GM19468 (cell line): Measurements from ENCODE around the gene IST1.

Source experiments
- ATAC-seq: cut with Tn5 transposase; IDR thresholded peaks from one replicate; pipeline ENCODE4 v1.9.1; 2021; ENCODE audit warnings: mild to moderate bottlenecking, moderate library complexity, moderate number of reproducible peaks; ENCODE audit not compliant: unreplicated experiment; ENCODE audit errors: extremely low read depth

Gene IST1

DNA sequence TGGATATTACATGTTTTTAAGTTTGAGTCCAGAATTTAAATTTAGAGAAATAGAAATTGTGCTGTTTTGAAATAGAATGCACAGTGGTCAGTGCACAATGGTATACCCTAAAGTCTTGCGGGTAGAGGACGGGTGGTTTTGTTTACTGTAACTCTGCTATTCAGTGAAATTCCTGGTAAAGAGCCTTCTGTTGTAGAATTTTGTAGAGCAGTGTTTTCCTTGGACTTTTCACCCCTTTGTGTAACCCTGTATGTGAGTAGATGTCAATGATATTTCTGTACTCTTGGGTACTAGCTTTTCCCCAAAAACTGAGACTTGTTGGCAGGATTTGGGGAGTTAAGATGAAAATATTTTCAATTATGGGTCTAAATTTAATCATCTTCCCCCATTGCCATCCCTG lies 19.5 kb downstream of the IST1 start:
- ATAC-seq, result no peak

DNA sequence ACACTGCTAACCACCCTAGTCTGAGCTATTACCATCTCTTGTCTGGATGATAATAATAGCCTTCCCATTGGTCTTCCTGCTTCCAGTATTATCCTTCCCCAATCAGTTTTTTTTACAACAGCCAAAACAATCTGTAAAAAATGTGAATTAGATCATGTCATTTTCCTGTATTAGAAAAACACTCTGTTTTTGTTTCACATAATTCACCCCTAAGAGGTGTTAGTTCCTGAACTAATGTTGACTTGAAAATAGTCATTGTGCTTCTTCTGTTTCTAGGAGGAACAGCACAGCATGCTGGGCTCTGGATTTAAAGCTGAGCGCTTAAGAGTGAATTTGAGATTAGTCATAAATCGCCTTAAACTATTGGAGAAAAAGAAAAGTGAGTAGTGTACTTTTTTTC lies 20.0 kb downstream of the IST1 start:
- ATAC-seq, result no peak

DNA sequence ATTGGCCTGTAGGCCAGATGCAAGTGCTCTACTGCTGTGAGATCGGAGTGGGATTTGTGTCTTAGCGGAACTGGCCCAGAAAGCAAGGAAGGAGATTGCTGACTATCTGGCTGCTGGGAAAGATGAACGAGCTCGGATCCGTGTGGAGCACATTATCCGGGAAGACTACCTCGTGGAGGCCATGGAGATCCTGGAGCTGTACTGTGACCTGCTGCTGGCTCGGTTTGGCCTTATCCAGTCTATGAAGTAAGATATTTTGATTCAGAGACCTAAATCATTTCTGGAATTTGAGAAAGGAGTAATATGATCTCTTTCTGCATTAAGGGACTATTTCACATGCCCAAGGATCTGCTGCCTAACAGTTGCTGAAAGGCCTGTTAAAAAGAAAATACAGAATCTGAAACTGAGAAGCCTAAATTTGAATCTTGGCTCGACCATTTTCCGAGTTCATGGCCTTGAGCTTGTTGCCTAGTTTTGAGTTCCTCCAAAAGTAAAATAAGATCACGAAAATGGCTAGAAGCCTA lies 21.1 kb downstream of the IST1 start:
- no peak for ATAC-seq

DNA sequence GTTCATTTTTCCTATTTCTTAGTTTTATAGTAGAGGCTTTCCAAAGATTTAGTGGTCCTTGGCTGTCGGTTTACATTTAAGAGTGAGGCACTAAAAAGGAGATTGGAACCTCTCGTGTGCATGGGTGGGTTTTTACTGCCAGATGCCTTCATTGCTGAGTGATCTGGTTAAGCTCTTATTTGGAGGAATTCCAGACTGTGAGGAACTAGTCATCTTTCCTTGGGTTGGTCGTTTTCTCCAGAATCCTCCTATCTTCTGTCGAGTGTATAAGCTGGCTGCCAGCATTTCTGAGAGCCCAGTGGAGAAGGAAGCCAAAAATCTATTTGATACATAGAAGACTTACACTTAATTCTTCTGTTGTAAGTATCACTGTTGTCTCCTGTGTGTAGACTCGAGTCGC lies 22.6 kb downstream of the IST1 start:
- ATAC-seq, result no peak

DNA sequence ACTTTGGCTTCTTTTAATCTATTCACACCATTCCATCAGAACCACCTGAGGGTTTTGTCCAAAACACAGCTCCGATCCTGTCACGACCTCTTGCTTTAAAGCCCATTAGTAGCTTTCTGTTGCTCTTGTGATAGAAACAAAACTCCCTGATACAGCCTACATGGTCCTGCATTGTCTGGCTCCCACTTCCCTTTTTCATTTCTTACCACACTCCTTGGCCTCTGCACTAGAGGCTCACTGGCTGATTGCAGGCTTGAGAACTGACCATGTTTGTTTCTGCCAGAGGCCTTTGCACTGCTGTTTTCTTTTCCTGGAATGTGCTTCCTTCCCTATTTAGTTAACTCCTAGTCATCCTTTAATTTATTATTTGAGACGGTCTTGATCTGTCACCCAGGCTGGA lies 23.7 kb downstream of the IST1 start:
- ATAC-seq, result peak; percentile 76

DNA sequence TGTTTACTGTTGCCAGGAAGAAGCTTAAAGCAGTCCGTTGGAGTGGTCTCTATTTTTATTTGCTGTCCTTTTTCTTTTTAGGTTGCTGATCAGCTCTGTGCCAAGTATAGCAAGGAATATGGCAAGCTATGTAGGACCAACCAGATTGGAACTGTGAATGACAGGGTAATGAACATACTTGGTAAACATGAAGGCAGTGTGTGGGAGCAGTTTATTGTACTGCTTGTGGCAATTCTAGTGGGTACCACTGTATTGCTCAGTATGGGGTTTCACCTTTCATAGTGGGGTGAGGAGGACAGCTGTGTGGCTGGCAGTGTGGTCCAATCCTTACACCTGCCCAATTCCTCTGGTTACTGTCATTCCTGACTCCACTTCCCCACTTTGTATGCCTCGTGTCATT lies 25.3 kb downstream of the IST1 start:
- no peak for ATAC-seq

DNA sequence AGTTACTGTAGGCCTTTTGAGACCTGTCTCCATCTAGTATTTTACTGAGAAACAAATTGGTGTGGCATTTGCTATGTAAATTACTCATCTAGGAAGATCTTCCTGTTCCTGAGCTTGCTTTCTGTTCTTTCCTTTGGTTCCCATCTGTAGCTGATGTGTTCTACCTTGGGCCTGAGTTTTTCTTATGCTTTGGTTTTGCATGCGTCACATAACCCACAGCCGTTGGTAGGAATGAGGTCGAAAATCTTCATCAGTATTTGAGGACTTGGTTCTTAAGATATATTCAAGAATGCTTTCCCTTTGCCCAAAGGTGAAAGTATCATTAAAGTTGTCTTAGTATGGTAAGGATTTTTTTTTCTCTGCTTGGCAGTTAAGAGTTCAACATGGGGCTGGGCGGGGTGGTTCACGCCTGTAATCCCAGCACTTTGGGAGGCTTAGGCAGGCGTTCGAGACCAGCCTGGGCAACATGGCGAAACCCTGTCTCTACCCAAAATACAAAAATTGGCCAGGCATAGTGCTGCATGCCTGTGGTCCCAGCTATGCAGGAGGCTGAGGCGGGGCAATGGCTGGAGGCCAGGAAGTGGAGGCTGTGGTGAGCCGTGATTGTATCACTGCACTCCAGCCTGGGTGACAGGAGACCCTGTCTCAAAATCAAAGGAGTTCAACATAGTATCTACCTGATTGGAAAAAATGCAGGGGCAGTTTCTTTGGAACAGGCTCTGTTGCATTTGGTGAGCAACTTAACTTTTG lies 28.8 kb downstream of the IST1 start:
- ATAC-seq, result no peak

DNA sequence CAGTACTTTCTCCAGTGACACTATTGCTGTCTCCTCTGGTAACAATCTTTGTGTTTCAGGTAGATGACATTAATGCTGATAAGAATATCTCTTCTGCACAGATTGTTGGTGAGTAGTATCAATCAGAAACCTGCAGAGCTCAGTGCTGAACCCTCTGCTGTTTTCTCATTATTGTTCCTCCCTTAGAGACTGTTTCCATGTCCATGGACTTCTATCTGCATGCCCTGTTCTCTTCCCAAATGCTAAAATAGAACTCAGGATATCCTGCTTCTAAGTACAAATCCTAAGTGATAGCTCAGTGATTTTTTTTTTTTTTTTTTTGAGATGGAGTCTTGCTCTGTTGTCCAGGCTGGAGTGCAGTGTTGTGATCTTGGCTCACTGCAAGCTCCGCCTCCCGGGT lies 29.4 kb downstream of the IST1 start:
- no peak for ATAC-seq

DNA sequence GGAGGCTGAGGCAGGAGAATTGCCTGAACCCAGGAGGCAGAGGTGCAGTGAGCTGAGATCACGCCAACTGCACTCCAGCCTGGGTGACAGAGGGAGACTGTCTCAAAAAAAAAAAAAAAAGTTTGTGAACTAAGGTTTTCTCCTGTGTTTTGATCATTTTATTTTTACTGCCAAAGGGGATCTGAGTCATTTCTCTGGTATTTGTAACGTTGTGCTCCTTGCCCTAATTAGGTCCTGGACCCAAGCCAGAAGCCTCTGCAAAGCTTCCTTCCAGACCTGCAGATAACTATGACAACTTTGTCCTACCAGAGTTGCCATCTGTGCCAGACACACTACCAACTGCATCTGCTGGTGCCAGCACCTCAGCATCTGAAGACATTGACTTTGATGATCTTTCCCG lies 32.1 kb downstream of the IST1 start:
- no peak for ATAC-seq

DNA sequence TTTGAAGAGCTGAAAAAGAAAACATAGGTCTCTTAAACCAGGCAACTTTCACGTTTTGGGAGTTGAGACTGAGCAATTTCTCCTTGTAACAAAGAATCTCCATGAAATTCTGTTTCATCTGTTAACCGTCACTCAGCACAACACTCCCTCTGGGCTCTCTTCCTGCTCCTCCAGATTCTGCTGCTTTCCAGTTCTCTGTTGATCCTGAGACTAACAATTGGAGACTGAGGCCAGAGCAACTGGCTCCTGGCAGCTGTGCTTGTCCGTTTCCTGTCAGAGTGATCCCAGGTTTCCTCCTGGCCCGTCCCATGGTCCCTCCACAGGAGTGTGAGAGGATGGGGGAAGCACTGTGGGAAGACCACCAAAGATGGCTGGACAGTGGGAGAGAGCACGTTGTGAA lies 32.5 kb downstream of the IST1 start:
- no peak for ATAC-seq

DNA sequence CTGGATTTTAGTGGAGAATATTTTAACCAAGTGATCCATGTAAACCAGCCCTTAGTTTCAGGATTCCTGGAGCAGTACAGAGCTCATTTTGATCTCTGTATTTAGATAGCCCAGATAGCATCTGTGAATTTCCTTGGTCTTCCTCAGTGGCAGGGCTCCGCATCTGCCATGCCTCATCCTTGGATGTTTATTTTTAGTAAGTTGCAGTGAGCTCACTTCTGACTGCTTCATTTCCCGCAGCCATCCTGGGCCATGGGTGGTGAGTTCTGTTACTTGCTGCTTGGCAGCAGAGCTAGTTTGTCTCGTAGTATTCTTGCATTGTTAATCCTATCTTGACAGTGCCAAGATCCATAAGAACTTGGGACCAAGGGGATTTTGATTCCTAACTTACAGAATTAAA lies 33.7 kb downstream of the IST1 start:
- ATAC-seq, result no peak

DNA sequence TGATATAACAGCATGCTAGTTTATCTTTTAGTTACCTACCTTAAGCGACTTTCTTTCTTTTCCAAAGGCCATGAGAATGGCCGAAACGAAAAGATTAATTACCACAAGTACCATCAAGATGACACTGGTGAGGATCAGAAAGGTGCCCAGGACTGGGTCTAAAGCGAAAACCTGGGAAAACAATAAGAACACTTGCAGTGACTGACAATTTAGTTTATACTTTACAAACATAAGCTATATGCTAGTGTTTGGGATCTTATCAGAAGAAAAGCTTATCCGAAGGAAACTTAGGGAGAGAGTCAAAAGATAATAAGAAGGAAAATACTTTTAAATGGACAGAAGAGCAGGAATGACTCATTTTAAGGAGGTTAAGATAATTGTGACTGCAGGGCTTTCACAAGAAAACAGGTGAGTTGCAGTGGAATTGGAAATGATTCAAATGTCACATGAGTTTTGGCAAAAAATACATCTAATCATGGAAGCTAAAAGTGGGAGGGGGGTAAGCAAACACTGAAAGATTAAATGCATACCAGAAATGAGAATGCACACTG lies 34.8 kb downstream of the IST1 start:
- ATAC-seq, result no peak

DNA sequence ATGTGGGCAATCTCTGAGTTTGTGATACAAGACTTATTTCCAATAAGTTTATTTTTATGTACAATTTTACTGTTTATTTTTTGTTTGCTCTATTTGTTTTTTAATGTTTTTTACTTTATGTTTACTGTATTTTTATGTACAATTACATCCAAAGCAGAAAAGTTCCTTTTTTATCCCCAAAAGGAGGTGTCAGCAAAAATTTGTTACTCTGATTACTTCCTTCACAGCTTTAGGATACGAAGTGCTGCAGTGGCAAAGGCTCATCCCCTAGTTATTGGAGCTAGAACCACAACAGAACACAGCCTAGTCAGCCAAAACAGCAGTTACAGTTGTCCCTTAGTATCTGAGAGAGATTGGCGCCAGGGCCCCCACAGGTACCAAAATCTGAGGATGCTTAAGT lies 35.7 kb downstream of the IST1 start:
- ATAC-seq, result no peak

DNA sequence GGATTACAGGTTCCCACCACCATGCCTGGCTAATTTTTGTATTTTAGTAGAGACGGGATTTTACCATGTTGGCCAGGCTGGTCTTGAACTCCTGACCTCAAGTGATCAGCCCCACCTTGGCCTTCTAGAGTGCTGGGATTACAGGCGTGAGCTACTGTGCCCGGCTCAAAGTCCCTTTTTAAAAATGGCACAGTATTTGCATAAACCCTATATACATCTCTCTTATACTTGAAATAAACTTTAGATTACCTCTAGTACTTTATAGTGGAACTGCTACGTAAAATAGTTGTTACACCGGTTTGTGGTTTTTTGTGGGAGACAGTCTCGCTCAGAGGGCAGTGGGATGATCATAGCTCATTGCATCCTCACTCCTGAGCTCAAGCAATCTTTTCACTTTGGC lies 36.3 kb downstream of the IST1 start:
- ATAC-seq, result no peak

DNA sequence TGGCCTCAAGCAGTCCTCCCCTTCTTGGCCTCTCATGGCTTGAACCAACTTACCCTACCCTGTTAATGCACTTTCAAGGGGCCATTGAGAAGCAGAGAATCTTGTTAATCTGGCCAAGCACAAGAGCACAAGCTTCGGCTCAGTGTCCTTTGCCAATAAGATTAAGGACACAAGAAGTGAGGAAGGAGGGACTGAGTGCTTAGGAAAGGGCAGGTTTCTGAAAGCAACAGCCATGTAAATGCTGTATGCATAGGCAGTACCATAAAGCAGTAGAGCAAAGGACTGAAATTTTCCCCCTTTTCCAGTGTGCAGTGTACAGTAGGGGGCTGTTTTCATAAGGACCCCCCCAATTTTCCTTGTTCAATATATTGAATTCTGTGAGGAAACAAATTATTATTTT lies 37.7 kb downstream of the IST1 start:
- no peak for ATAC-seq

DNA sequence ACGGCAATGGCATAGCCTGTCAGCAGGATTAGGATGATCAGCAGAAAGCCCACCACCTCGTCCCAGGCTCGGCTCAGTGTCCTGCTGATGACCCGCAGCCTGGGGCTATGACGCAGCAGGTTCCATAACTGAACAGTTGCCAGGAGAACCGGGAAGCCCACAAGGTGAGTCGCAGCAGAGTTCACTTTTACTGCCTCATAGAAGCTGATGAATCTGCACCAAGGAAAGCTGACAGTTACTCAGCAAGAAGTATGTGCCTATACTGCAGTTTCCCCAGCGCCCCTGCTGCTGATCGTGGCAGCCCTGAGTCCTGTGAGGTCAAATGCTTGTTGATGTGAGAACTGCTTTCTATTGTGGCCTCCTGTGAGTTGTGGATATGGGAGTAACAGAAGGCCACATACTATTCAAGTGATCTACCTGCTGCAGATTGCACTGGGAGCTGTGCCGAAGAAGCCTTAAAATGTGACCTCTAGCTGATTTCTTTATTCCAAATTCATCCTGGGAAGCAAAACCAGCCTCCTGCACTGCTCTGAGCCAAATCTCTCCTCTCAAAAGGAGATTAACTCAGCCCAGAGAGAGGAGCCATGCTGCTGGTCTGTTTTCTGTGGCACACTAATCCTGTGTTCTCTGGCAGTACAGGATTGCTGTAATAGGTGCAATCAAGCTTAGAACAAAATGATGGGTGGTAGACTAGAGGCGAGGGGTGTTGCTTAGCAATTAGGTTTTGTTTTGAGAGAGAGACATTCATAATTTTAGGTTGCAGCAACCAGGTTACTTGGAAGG lies 38.8 kb downstream of the IST1 start:
- no peak for ATAC-seq

DNA sequence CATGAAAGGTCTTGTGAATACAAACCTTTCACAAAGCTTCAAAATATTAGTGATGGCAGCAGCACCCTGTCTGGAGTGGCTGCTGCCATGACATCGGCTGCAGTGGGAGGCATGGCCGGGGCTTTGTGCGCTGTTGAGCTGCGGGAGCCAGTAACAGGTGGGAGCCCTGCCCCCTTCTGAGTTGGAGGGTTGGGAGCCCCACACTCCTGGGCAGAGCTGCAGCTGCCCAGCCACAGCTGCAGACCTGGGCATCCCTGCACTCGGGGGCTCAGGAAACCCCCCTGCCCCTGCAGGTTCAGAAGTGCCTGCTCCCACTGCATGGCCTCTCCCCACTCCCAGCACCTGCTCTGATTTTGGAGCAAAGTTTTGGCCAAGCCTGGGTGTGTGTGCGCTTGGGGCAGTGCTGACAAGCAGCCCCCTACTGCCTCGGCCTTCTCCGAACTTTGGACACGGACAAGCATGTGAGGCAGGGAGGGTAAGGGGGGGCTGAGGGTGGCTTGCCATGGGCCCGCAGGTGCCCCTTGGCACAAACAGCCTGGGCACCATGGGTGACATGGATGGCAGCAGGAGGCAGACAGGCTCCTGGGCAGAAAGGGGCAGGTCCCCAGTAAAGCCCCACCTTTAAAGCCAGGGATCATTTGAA lies 42.7 kb downstream of the IST1 start:
- ATAC-seq, result no peak

DNA sequence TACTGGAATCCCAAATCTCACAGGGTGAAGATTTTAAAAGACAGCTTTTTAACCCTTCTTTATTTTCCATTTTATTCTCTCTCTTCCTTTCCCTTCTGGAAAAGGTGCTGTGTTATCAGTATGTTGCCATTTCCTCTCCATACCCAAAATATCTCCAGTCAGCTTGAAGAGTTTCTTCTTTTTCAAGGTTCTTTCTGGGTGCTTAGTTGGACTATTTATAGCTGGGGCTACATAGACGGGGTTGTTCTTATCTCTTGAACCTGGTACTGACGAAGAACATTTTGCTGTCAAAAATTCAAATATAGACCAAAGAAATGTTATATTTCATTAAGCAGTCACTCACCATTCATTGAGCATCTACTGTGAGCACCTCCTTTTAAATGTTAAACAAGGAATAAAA lies 48.6 kb downstream of the IST1 start:
- ATAC-seq, result no peak

DNA sequence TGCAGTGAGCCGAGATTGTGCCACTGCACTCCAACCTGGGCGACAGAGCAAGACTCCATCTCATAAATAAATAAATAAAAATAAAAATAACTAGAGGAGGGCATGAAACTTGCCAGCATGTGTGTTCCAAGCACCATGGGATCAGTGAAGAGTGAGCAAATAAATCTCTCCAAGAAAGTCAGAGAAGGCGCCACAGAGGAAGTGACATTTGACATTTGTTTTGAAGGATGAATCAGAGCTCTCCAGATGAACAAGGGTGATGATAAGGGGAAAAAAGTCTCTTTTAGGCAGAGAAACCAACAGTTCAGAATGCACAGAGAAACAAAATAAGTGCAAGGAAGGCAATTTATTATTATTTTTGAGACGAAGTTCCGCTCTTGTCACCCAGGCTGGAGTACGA lies 50.3 kb downstream of the IST1 start:
- ATAC-seq, result no peak

DNA sequence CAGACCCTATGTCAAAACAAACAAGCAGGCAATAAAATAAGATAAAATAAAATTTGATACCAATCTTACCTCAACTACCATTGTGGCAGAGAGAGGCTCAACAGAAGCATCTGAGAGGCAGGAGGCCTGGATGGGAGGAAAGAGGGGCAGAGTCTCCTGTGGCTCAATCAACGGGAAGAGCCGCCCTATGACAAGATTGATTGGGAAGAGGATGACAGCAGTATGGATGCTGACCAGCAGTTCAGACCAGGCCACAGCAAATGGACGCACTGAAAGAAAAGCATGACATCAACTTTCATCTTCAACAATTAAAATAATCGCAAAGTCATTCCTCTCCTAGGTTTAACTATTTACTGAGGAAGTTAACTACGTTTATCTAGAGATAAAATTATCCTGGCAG lies 57.5 kb downstream of the IST1 start:
- ATAC-seq, result no peak

DNA sequence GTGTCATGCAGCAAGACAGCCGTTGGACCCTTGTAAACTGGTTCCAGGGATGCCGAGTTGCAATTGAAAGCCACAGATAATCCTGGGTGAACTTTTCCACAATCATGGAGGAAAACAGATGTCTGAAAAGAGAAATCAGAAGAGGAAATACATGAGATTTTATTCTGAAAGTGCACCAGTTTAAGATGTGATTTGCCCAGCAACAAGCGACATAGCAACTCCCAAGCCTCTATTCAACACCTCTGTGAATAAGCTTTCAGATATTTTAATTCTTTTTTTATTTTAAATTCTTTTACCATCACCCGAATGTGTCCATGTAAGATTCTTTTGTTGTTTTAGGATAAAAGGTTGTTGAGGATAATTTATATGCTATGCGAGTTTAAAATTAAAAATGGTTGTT lies 58.8 kb downstream of the IST1 start:
- ATAC-seq, result no peak
